SU-DHL-6 (cell line): ENCODE measurements around the gene PDCD1.

Experiments
- H2AFZ ChIP-seq: fragments of 200-600 bp; sonication (generic); 2 replicates; pipeline ENCODE4 v1.6.1; 2014; ENCODE audit warnings: low read depth, mild to moderate bottlenecking, moderate library complexity, mixed read lengths, antibody characterized with exemption, low read length; ENCODE audit not compliant: severe bottlenecking
- H3F3A ChIP-seq: fragments of 200-600 bp; shearing (Covaris generic); 2 replicates; pipeline ENCODE4 v1.6.0; 2016; ENCODE audit warnings: antibody characterized with exemption, mild to moderate bottlenecking; ENCODE audit not compliant: insufficient read depth
- H3K27ac ChIP-seq: fragments of 200-600 bp; sonication (generic); 2 replicates; pipeline ENCODE4 v1.5.1; 2016; ENCODE audit warnings: low read depth, mild to moderate bottlenecking, low read length, moderate library complexity, mixed read lengths
- H3K27me3 ChIP-seq: fragments of 200-600 bp; sonication (generic), shearing (Covaris generic); 2 replicates; pipeline ENCODE4 v1.6.0; 2014; ENCODE audit warnings: mild to moderate bottlenecking, low read length
- H3K36me3 ChIP-seq: fragments of 200-600 bp; sonication (generic); 2 replicates; pipeline ENCODE4 v1.6.1; 2014; ENCODE audit warnings: mild to moderate bottlenecking, low read length, mixed read lengths
- H3K4me2 ChIP-seq: fragments of 300-600, 200-600 bp; shearing (Covaris generic), sonication (generic); 2 replicates; pipeline ENCODE4 v1.6.0; 2014; ENCODE audit warnings: low read length, low read depth, mild to moderate bottlenecking; ENCODE audit not compliant: poor library complexity, severe bottlenecking
- H3K4me3 ChIP-seq: fragments of 200-600 bp; sonication (generic); 2 replicates; pipeline ENCODE4 v1.5.1; 2014; ENCODE audit warnings: antibody characterized with exemption, low read length, mild to moderate bottlenecking, mixed read lengths; ENCODE audit not compliant: insufficient read depth, poor library complexity, severe bottlenecking
- H3K79me2 ChIP-seq: fragments of 200-600 bp; sonication (generic); 2 replicates; pipeline ENCODE4 v1.6.1; 2014; ENCODE audit warnings: mild to moderate bottlenecking, low read length, moderate library complexity; ENCODE audit not compliant: insufficient read depth
- H3K9ac ChIP-seq: fragments of 200-600 bp; sonication (generic); 2 replicates; pipeline ENCODE4 v1.7.0; 2014; ENCODE audit warnings: mild to moderate bottlenecking, low read length
- H3K9me2 ChIP-seq: fragments of 200-600 bp; sonication (generic); replicated peaks from 2 replicates; pipeline ENCODE4 v1.6.1; 2014; ENCODE audit warnings: low read length; ENCODE audit not compliant: insufficient read depth
- H3K9me3 ChIP-seq: fragments of 200-600 bp; sonication (generic); 2 replicates; pipeline ENCODE4 v1.6.1; 2014; ENCODE audit warnings: low read length, mixed read lengths; ENCODE audit not compliant: insufficient read depth
- H4K20me1 ChIP-seq: fragments of 200-600 bp; sonication (generic); 2 replicates; pipeline ENCODE4 v1.6.1; 2014; ENCODE audit warnings: low read depth, mild to moderate bottlenecking, antibody characterized with exemption, low read length, moderate library complexity, mixed read lengths
- EZH2phosphoT487 ChIP-seq: fragments of 200-600 bp; sonication (generic), shearing (Covaris generic); conservative IDR thresholded peaks from 2 replicates; pipeline ENCODE4 v1.6.1; 2018; ENCODE audit warnings: mild to moderate bottlenecking, antibody characterized with exemption, low read length, moderate library complexity, mixed read lengths
- TF ChIP-seq, protein P1 (sequence below): fragments of 200-600 bp; sonication (generic); IDR thresholded peaks from one replicate; pipeline ENCODE4 v1.5.1; 2017; ENCODE audit warnings: antibody characterized with exemption, mild to moderate bottlenecking, low read length, moderate library complexity; ENCODE audit not compliant: insufficient read depth, poor library complexity, severe bottlenecking

Gene PDCD1

DNA sequence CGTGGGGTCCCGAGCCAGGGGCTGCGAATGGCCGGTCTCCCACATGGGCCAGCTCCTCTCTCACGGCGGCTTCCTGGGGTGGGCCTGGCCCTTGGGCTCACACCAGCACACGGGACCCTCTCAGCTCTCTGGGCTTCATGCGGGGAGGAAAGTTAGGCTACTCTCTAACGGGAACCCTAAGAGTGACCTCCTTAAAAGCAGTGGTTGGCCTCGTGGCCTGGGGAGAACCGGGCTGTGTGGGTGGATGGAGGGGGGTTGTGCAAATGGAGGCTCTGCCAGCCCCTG lies 36.7 kb upstream of the PDCD1 start:
- H3K79me2 ChIP-seq, result no peaks in the 10 kb centered on the region
- H3K9me2 ChIP-seq, result no peaks in the 10 kb centered on the region
- H3K27ac ChIP-seq, result no peak overlapping the region
- H3K9me3 ChIP-seq, result no peaks in the 10 kb centered on the region
- H4K20me1 ChIP-seq, result no peaks in the 10 kb centered on the region
- no peaks in the 10 kb centered on the region for H3K36me3 ChIP-seq
- TF ChIP-seq, protein P1, sequence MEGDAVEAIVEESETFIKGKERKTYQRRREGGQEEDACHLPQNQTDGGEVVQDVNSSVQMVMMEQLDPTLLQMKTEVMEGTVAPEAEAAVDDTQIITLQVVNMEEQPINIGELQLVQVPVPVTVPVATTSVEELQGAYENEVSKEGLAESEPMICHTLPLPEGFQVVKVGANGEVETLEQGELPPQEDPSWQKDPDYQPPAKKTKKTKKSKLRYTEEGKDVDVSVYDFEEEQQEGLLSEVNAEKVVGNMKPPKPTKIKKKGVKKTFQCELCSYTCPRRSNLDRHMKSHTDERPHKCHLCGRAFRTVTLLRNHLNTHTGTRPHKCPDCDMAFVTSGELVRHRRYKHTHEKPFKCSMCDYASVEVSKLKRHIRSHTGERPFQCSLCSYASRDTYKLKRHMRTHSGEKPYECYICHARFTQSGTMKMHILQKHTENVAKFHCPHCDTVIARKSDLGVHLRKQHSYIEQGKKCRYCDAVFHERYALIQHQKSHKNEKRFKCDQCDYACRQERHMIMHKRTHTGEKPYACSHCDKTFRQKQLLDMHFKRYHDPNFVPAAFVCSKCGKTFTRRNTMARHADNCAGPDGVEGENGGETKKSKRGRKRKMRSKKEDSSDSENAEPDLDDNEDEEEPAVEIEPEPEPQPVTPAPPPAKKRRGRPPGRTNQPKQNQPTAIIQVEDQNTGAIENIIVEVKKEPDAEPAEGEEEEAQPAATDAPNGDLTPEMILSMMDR, result no peak
- TF ChIP-seq EZH2phosphoT487, result no peak
- H3K4me2 ChIP-seq, result no peak overlapping the region
- no peaks in the 10 kb centered on the region for H3F3A ChIP-seq
- H2AFZ ChIP-seq, result no peak overlapping the region
- H3K9ac ChIP-seq, result no peak overlapping the region
- H3K27me3 ChIP-seq, result no peaks in the 10 kb centered on the region
- no peak overlapping the region for H3K4me3 ChIP-seq

DNA sequence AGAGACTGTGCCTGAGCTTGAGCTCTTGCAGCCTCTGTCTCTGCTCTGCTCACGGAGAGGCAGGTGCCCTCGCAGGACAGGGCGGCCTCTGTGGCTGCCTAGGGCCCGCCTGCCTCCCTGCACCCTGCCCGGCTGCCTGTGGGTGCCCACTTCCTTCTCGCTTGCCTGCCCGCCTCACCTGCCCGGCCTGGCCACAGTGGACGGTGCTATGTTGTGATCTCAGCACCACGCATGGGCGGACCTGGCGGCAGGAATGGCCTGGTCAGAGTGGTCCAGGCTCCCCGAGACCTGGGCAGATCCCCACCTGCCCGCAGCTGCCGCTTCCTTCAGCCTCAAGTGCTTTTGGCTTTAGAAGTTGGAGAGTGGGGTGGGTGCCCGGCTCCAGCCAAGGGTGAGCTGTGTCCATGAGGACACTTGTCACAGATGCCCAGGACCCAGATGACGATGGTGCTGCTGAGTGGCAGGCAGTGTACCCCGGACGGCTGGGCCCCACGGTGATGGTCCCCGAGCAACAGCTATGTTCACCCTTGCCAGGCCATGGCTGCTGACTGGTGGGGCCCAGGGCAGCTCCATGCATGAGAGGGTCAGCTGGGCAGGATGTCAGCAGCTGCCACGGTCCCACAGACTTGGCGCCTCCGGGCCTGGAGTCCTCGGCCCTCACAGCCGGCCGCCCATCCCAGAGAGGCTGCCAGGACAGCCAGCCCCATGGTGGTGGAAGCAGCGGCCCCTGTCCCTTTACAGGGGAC lies 36.2 kb upstream of the PDCD1 start:
- Histone ChIP-seq H3K9ac (no peak overlapping the region), H3K9me3 (no peaks in the 10 kb centered on the region), H3F3A (no peaks in the 10 kb centered on the region), H3K9me2 (no peaks in the 10 kb centered on the region), H3K4me2 (no peak overlapping the region), H3K27ac (no peak overlapping the region), H3K36me3 (no peaks in the 10 kb centered on the region), H3K79me2 (no peaks in the 10 kb centered on the region), H4K20me1 (no peaks in the 10 kb centered on the region), H3K27me3 (no peaks in the 10 kb centered on the region), H3K4me3 (no peak overlapping the region), H2AFZ (no peak overlapping the region)
- TF ChIP-seq, protein P1, result no peak
- no peak for TF ChIP-seq EZH2phosphoT487

DNA sequence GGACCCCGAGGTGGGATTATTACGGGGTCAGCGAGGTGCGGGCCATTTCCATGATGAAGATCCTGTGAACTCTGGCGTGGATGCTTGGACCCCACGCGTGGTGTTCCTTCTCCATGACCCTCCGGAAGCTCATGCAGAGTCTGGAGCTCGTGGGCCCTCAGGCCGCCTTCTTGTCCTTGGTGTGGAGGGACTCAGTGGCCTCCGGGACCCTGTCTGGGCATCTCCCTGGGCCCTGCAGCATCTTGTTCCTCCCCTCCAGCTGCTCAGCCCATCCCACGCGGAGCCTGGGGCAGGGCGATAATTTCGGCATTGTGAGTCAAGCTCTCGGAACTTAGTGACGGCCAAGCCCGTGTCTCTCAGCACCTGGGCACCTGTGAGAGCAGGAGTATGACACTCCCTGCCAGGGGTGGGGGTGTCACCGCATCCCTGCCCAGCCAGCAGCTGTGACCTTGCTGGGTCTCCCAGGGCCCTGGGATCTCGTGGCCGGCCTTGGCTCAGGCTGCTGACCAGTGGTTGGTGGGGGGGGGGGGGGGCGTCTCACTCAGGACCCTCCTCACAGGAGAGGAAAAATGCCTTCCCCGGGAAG lies 35.5 kb upstream of the PDCD1 start:
- Histone ChIP-seq H3K27me3 (no peaks in the 10 kb centered on the region), H3K27ac (no peak overlapping the region), H3F3A (no peaks in the 10 kb centered on the region; the same call in 1 of the 2 replicates), H2AFZ (no peak overlapping the region), H3K4me3 (no peak overlapping the region), H4K20me1 (no peaks in the 10 kb centered on the region), H3K36me3 (no peaks in the 10 kb centered on the region), H3K9me3 (no peaks in the 10 kb centered on the region), H3K9me2 (no peaks in the 10 kb centered on the region), H3K9ac (no peak overlapping the region), H3K4me2 (no peak overlapping the region), H3K79me2 (no peaks in the 10 kb centered on the region)
- TF ChIP-seq, protein P1, result no peak
- TF ChIP-seq EZH2phosphoT487, result no peak
